Stimulated activated CD8-positive, alpha-beta memory T cell treated with anti-CD3 and anti-CD28 coated beads, Interleukin-4, amount 100 ng/mL, for 48 hours (primary cell): Measurements from ENCODE around the gene MAP3K12.
A peak's percentile ranks its signal among the peaks of the same experiment; 100 is the strongest.
"Not testable (repeated sequence)": the region's sequence is repeated elsewhere in the genome, so short reads cannot be mapped to it uniquely, and the experiment has no call there.

Experiments
- DNase-seq: peaks from one replicate; pipeline ENCODE4 v3.0.0-alpha.2; 2020

The MAP3K12 gene

DNA sequence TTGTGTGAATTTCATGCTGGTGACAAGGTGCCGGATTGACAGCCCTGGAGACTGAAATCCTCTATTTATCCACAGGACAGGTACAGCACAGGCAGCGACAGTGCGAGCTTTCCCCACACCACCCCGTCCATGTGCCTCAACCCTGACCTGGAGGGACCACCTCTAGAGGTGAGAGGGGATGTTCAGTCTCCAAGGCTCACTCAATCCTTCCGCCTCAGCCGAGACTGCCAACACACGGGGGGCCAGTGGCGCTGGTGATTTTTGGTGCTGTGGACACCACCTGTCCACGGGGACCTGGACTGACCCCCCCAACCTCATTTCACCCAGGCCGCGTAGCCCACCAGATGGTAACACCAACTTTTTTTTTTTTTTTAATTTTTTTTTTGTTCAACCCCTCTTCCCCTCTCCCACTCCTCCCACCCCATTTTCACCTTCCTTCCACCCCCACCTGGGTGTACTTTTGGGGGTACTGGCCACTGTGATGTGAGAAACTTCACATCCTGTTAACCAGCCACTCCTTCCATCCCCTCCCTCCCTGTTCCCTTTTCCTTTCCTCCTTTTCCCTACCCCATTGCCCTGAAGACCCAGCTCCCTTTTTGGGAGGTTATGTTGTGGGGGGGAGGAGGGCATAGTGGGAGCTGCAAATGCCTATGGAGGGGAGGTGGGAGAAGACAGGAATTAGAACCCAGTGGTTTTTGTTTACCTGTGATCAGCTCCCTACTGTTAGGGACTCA lies 34.4 kb downstream of the MAP3K12 start:
- DNase-seq: peak; percentile 9

DNA sequence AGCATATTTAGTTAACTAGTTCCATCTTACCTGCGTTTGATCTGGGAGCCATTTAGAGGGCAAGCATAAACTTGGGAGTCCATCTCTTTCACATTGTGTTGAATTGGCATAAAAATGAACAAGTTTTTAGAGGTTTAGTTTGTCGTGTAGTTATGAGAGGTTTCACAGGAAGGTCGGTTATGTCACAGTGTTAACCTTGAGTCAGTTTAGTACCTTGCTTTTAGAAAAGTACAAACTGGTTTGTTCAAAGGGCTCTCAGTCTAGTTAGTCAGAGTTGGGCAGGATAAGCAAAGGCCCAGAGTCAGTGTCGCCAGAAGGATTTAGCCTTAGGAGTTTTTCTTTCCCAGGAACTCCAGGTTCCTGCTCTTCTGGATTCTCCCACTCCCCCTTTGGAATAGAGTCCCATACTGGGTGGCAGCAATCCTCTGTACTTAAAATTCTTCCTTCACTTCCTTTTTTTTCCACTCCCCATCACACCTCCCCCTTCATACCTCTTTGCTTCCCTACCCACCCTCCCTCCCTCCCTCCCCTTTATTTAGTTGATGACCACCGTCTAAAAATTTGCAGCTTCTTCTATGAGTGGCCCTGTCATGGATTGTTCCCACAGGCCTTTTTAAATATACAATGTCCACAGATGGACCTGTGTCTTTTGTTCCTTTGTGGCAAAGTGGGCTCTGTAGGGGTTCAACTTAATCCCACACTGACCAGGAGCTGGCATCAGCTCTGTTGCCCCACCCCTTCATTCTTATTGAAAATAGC lies 35.3 kb downstream of the MAP3K12 start:
- no peak for DNase-seq

GRCh38 chr12:53462935-53463334 lies 36.3 kb downstream of the MAP3K12 start:
- DNase-seq: no peak

DNA sequence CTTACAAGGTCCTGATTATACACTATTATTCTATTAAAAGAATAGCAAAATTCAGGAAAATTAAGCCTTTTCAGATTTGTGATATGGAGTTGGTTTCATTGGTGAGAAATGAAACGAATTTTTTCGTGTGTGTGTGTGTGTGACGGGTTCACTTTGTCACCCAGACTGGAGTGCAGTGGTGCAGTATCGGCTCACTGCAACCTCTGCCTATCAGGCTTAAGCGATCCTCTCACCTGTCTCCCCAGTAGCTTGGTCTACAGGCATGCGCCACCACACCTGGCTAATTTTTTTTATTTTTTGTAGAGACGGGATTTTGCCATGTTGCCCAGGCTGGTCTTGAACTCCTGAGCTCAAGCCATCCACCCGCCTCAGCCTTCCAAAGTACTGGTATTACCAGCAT lies 37.7 kb downstream of the MAP3K12 start:
- DNase-seq: no peak

DNA sequence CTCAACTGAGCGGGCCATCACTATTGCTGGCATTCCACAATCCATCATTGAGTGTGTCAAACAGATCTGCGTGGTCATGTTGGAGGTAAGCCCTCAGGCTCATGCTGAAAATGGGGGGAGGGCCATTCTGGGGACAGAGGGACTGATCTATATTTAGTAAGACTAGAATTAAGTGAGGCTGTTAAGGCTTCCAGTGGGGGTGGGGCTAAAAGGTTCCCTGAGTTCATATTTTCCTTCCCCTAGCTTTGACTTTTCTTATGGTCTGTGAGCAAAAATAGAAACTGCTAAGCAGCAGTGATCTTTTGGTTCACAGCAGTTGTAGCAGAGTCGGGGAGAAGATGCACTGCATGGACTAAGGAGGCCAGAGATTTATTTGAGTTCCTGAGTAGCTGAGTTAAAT lies 38.2 kb downstream of the MAP3K12 start:
- DNase-seq: no peak

- no peak for DNase-seq
Observed at GRCh38 chr12:53459097-53459496, 40.2 kb downstream of the MAP3K12 start.

GRCh38 chr12:53456654-53457366 lies 42.4 kb downstream of the MAP3K12 start:
- no peak for DNase-seq

DNA sequence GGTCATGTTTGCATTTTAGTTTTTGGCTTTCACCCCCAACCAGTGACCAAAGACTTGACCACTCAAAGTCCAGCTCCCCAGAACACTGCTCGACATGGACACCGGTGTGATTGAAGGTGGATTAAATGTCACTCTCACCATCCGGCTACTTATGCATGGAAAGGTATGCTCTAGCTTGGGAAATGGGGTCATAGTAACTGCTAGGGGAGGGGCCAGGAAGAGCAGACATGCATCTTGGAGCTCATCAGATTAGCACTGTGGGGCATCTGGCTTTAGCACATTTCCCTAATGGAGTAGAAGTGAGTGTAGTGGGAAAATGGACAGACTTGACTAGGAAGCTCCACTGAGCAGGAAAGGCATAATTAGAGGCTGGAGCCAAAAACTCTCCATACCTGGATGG lies 44.6 kb downstream of the MAP3K12 start:
- no peak for DNase-seq

GRCh38 chr12:53453953-53454640 lies 45.2 kb downstream of the MAP3K12 start:
- DNase-seq: no peak

DNA sequence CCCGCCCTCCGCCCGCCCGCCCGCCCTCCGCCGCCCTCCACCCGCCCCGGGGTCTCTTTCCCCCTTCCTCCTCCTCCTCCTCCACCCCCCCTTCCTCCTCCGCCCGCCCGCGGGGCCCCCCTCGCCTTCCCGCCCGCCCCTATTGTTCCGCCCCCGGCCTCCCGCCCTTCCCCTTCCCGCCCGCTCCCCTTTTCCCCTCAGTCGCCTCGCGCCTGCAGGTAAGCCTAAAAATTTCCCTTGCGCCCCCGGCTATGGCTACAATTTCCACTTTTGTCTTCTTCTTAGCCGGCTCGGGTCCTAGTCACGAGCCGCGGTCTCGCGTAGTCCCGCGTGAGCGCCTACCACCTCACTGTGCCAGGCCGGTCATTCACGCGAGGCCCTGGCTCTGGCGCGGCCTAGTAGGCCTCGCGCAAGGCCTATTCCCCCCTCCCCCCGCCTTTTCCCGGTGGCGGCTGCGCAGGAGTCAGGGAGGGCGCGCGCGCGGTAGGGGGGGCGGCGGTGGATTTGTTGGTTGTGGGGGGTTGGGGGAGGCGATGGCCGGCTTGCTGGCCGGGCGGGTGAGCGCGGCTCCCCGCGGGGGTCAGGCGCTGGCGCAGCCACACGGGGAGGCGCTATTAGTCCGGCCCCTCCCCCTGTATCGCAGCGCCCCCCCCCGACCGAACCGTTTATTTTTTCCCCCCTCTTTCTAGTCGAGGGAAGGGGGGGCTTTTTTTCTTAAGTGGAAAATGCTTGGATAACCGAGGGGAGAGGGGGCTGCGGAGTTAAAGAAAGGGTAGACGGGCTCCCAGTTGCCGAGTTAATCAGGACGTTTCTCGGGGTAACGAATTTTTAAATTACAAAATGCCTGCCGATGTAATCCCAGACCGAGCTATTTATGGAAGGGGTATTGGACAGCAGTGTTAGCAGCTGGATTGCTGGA lies 46.8 kb downstream of the MAP3K12 start:
- DNase-seq: peak; percentile 80

DNA sequence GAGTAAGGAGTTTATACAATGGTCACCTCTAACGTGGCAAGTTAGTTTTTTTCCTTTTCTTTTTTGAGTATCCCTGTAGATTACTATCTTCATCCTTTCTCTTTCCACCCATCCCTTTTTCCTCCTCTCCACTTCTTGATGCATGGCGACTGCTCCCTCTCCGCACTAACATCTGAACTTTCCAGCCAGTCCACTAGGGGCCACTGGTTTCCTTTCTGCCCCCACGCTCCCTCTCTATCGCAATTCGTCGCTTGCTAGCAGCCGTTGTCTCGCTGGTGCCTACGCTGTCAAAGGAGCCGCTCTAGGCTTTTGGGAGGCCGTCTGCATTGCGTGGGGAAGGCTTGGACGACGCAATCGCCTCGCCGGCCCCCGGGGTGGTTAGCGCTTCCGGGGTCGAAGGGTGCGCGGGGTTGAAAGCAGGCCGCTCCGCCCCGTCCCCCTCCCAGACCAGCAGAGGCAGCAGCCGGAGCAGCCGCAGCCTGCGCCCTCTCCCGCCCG lies 47.5 kb downstream of the MAP3K12 start, which contains the start of gene PCBP2:
Gene PCBP2, plus strand, starts transcription at position 442 of the 498 bp plus-strand sequence. CDS start 2,699 bp downstream, outside the sequence.
- DNase-seq: peak; percentile 97

DNA sequence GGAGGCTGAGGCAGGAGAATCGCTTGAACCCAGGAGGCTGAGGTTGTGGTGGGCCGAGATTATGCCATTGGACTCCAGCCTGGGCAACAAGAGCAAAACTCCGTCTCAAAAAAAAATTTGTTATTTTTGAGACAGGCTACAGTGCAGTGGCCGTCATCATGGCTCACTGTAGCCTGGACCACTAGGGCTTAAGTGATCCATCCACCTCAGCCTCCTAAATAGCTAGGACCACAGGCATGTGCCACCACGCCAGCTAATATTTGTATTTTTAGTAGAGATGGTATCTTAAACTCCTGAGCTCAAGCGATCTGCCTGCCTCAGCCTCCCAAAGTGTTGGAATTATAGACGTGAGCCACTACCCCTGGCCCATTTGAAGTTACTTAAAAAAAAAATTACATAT lies 48.3 kb downstream of the MAP3K12 start:
- no peak for DNase-seq

DNA sequence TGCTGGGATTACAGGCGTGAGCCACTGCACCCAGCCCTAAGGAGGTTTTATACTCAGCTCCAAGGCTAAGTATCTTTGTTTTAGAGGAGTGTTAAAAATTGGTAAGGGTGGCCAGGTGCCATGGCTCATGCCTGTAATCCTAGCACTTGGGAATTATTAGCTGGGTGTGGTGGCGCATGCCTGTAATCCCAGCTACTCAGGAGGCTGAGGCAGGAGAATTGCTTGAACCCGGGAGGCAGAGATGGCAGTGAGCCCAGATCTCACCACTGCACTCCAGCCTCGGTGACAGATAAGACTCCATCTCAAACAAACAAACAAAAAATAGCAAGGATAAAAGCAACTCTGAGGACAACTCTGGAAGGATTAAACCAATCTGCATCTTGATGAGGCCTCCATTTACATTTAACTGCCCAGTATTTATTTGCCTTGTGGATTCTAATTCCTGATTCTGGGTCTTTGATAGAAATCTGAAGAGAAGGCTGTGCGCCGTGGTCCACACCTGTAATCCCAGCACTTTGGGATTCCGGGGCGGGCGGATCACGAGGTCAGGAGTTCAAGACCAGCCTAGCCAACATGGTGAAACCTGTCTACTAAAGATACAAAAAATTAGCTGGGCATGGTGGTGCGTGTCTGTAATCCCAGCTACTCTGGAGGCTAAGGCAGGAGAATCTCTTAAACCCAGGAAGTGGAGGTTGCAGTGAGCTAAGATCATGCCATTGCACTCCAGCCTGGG lies 54.5 kb downstream of the MAP3K12 start:
- DNase-seq: not testable (repeated sequence)

DNA sequence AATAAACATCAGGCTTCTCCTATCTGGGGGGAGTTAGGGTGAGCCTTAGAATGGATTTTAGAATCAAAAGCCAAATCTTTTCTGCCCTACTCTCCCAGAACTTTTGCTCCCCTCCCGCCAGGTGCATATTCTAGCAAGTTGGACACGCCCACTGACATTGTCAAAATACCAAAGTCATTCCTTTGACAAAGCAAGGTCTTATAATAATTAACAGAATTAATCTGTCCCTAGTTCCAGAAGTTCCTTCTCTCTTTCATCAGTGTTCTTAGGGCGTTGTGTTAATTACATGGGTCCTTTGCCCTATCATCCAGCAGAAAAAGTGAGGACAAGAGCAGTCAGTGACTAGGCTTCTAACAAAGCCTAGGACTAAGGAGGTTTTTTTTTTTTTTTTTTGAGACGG lies 55.3 kb downstream of the MAP3K12 start:
- DNase-seq: no peak

- DNase-seq: peak; percentile 99
Observed at GRCh38 chr12:53441040-53441833, 58.0 kb downstream of the MAP3K12 start, which contains the start of gene PRR13. PRR13 (plus strand) TSS chr12:53441734; CDS start chr12:53442715, 981 bp downstream.

GRCh38 chr12:53439582-53439981 lies 59.7 kb downstream of the MAP3K12 start:
- not testable (repeated sequence) for DNase-seq

GRCh38 chr12:53435326-53435725 lies 63.9 kb downstream of the MAP3K12 start:
- DNase-seq: not testable (repeated sequence)

GRCh38 chr12:53431187-53431586 lies 68.1 kb downstream of the MAP3K12 start:
- no peak for DNase-seq

- no peak for DNase-seq
Observed at GRCh38 chr12:53430116-53430515, 69.1 kb downstream of the MAP3K12 start.
